ENCODE measurements around the gene CD2AP.
"Not testable (repeated sequence)": the region's sequence is repeated elsewhere in the genome, so short reads cannot be mapped to it uniquely, and the experiment has no call there.

- TF ChIP-seq CTCF (IDR thresholded peaks at IDR 0.05; ENCODE audit: poor library complexity); EZH2 (IDR thresholded peaks at IDR 0.05; ENCODE audit: borderline replicate concordance); EZH2phosphoT487 (IDR thresholded peaks at IDR 0.05; ENCODE audit: low read depth, severe bottlenecking, unreplicated experiment): not testable (repeated sequence)
These were observed 89.0 kb downstream of the CD2AP start for GRCh38 chr6:47566602-47567001.
